DMS 273 (cell line): ENCODE data around the gene FAM110A.
"Not testable (repeated sequence)": the region's sequence is repeated elsewhere in the genome, so short reads cannot be mapped to it uniquely, and the experiment has no call there.

Experiments used
- DNase-seq: peaks from one replicate; lab custom pipeline; 2025; ENCODE audit not compliant: unreplicated experiment; lab: John Stamatoyannopoulos, UW

Gene FAM110A

DNA sequence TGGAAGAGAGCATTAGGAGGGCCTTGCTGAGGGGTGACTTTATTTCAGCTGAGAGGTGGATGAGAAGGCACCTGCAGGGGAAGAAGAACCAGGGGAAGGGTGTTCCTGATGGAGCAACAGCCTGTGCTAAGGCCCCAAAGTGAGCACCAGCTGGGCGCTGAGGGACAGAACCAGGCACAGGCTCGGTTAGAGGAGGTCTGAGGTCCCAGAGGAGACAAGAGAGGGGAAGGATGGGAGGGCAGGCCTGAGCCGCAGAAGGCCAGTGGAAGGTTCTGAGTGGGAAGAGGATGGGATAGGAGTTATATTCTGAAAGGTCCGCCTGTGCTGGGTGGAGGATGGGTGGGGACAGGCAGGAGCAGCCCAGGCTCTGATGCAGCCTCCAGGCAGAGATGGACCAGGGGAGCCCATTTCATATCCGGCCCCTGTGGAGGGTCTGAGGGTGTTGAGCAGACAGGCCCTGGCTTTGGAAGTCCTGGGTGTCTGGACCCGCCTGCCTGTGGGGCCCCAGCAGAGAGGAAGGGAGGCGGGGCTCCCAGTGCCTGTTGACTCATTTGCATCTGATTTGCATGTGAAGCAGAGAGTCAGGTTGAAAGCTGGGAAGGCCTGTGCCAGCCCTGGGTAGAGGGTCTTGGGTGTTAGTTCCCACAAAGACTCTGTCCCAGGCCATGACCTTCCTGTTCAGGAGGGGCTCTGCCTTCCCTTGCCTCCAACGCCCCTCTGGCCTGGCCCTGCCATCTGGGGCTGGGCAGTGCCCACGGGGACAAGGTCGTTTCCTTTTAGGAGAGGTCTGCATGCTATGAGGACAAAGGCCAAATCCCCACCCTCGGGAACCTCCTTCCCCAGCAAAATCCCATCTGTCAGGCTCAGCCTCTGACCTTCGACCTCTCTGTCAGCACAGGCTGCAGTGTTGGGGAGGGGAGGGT is 10.6 kb upstream of the FAM110A start:
- no peak for DNase-seq

DNA sequence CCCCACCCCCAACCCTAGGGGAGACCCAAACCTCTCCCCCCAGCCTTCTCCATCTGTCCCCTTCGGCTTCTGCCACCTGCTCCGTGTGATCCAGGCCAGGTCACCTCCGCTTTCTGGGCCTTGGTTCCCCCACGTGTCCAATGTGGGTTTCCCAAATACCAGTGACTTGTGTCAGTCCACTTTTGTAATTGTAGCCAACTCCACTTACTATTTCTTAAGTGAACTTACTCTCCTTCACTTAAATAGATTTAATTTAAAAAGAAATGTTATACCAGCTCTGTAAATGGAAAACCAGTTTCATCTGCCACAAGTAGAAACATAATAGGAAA is 10.0 kb upstream of the FAM110A start:
- DNase-seq: no peak

DNA sequence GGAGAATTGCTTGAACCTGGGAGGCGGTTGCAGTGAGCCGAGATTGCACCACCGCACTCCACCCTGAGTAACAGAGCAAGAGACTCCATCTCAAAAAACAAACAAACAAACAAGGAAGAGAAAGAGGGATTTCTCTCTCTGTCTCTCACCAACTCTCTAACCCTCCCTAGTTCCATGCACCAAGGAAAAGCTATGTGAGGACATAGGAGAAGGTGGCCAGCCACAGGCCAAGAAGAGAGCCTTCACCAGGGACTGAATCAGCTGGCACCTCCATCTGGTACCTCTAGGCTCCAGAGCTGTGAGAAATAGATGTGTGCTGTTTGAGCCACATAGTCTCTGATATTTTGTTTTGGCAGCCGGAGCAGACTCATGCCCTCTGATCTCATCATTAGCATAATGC is 9.0 kb upstream of the FAM110A start:
- no peak for DNase-seq

DNA sequence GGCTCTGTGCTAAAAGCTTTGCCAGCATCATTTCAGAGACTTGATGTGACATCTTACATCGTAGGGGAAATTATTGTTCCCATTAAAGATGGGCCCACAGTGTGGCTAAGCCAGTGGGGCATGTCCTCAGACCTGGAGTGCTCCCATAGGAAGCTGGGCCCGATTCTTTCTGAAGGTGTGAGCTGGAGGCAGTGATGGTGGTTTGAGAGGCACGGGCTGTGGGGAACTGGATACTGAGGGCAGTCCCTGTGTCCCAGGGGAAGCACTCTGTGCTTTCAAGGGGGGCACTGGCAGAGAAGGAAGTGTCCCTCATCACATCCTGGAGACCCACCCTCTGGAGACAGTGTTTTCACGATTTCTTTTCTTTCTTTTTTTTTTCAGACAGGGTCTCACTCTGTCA is 8.6 kb upstream of the FAM110A start:
- DNase-seq: no peak

DNA sequence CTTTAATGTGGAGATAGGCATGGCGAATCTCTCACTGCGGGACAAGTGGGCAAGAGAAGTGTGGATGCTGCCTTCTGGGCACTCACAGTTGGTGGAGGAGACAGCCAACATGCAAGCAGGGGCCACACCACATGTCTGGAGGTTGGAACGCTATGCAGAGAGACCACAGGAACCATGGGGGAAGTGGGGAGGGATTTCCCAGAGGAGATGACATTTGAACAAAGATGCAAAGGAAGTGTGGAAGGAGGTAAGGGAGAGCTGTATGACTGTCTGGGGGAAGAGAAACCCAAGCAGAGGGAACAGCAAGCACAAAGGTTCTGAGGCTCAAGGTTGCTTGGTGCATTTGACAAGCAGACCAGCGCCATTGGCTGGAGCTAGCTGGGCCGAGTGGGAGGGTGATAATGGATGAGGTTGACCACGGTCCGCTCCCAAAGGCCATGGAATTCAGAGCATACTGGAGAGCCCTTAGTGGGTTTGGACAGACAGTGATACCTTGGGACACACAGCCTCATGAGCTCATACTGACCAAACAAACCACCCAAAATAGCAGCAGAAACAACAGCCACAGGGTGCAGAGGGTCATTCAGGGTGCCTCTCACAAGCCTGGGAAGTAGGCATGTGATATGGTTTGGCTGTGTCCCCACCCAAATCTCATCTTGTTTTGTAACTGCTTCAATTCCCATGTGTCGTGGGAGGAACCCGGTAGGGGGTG is 7.6 kb upstream of the FAM110A start:
- DNase-seq: no peak

DNA sequence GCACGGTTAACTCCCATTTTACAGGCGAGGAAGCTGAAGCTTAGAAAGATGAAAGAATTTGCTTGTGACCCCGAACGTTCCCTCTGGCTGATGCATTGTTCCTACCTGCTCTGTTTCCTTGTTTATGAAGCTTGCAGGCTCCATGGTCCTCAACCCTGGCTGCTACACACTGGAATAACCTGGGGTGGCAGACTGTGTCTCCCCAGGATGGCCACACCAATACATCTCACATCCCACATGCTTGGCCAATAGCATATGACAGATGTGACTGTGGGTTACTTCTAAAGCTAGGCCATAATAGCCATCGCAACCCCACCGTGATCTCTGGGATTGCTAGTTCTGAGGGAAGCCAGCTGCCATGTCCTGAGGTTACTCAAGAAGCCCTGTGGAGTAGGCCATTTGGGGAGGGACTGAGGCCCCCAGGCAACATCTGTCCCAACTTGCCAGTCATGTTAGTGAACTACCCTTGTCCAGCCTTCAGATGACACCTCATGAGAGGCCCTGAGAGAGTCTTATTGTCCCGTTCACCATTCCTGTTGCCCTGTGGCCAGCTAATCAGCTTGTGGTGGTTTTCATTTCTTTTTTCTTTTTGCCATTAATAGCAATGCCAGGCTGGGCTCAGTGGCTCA is 6.7 kb upstream of the FAM110A start:
- no peak for DNase-seq

DNA sequence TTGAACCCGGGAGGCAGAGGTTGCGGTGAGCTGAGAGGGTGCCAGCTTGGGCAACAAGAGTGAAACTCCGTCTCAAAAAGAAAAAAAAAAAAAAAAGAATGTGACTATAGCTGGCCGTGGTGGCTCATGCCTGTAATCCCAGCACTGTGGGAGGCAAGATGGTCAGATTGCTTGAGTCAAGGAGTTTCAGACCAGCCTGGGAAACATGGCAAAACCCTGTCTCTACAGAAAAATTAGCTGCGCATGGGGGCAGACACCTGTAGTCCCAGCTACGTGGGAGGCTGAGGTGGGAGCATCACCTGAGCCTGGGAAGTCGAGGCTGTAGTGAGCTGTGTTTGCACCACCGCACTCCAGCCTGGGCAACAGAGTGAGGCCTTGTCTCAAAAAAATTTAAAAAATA is 5.5 kb upstream of the FAM110A start:
- not testable (repeated sequence) for DNase-seq

DNA sequence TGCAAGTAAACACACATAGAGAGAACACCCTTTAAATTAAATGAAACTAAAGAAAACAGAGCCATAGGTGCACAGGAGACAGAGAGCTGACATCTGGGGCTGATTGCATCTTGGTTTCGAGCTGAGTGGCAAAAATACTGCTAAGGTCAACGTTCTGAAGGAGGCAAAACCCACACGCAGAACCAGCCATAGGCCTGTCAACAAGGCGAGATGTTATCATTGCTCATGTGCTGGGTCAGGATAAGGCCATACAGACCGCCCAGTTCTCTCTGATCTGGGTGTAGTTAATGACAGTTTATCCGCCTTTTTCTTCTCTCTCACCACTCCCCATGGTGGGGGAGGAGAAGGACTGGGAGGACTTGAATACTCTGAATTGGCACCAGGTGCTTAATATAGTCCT is 4.5 kb upstream of the FAM110A start:
- no peak for DNase-seq

DNA sequence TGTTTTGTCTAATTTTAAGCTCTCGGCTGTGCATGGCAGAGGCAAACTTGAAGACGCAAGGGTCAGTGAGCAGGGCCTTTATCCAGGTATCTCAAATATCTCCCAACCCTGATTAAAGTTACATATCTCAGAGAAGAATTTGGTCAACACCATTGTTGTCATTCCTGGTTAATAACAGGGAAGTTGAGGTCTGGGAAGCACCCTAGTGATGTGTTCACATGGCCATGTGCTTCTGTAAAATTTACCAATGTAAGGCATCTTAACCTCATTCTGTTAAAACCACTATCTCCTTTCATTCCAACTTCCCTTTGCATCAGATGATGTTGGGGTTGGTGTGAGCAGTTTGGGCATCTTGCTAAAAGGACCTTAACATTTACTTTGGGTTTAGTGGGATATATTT is 4.0 kb upstream of the FAM110A start:
- DNase-seq: no peak

DNA sequence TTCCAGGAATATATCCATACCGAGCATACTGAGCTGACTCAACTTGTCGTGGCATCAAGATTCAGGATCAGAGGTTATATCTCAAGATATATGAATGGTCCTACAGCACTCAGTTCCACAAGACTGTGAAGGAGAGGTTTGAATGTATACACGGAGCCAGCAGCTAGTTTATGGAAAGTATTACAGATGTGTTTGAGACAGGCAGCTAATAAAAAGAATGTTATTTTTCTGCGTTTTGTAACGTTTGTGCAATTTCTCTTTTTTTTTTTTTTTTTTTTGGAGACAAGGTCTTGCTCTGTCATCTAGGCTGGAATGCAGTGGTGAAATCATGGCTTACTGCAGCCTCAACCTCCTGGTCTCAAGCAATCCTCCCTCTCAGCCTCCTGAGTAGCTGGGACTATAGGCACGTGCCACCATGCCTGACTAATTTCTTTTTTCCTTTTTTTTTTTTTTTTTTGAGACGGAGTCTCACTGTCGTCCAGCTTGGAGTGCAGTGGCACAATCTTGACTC is 3.4 kb upstream of the FAM110A start:
- DNase-seq: no peak

DNA sequence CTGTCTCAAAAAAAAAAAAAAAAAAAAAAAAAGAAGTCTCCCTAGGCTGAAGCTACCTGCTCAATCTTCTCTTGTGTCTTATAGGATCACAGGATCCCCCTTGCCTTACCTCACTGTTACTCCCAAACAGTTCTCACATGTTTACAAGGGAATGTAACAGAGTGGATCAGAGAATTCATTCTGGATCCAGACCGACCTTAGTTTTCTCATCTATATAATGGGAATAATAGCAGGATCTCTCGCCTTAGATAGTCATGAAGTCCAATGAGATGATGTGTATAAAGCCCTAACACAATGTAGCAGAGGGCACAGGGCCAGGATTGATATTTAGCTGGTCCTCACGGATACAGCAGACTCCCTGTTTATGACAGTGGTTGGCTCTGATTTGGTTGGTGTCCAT is 2.3 kb upstream of the FAM110A start:
- no peak for DNase-seq

DNA sequence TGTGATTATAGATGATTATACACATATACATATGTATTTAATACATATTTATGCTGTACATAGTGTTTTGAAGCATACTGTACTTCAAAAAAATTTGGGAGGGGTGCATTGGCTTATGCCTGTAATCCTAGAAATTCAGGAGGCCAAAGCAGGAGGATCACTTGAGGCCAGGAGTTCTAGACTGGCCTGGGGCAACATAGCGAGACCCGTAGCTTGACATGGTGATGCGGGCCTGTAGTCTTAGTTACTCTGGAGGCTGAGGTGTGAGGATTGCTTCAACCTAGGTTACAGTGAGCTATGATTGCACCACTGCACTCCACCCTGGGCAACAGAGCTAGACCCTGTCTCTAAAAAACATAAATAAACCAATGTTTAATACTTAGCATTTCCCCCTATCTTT is 1.6 kb upstream of the FAM110A start:
- DNase-seq: no peak

DNA sequence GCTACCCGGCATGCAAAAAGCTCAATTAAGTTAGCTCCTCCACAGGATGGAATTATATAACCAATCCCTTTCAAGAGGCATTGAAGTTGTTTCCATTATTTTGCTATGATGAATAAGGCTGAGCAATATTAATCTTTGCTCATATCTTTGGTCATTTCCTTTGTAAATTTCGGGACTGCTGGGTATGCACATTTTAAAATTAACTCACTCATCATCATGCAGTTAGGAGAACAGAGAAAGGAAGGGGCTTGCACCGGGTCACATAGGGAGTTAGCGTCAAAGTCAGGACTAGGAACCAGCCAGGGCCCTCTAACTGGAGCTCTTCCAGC is 430 bp upstream of the FAM110A start:
- no peak for DNase-seq

DNA sequence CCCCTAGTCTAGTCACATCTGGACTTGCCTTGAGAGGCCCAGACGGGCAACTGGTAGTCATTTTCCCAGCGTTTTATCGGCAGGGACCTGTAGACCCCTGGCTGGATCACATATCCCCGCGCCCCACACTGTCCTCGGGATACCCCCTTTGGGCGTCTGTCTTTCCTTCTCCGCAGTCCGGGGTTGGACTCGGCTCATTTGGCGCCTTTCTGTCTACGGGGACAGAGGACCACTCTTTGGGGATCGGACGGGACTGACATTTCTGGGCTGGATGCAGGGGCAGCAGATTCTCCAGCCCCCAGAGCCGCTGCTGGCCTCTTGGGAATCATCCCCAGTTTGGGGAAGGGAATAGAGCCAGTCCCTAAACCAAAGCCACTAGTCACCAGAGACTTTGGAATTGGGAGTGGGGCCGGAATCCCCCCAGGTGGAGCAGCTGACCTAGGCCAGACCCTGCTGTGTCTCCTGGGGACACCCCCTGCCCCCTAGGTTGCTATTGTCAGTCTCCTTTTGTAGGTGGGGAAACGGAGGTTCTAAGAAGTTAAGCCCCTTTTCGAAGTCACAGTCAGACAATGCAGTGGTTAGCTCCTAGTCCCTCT is 734 bp downstream of the FAM110A start:
- DNase-seq: no peak

DNA sequence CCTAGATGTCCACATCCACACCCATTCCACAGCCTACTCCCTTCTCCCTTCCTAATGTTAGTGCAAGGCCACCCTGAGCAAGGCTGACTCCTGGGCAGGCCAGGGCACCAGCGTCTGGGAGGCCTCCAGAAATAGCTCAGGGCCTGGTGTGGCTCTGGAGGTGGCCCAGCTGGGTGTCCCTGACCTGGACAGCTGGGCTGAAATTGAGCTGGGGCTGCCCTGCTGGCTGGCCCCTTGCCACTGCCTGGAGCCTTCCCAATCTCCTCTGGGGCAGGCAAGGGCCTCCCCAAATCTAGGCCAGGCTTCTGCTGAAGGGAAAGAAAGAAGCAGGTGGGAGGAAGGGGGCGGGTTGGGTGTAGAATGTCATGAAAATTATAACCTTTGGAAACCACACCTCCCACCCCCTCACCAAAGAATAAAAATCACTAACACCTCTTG is 2.1 kb downstream of the FAM110A start:
- peak; percentile 74 for DNase-seq

DNA sequence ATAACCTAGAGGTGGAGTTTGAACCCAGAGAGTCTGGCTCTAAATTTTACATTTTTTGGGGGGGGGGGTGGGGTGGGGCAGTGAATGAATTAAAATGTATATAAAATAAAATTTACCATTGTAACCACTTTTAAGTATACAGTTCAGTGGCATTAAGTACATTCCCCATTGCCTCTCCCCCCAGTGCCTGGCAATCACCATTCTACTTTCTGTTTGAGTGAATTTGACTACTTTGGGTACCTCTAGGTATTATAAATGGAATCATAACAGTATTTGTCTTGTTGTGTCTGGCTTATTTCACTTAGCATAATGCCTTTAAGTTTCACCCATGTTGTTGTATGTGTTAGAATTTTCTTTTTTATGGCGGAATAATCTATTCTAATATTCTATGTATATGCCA is 2.7 kb downstream of the FAM110A start:
- DNase-seq: no peak

DNA sequence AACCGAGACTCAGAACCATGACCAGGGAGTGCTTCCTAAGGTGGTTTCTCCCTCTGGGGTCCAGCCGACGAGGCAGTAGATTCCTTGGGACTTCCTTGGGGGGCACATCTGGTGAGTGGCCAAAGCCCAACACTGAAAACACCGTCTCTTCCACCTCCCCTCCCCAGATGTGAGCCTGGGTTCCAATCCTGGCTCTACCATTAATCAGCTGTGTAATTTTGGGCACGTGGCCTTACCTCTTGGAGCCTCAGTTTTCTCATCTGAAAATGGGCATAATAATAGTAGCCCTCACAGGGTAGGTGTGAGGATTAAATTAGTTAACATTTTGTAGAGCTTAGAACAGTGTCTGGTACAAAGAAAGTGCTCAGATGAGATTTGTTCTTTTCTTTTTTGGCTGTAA is 5.5 kb downstream of the FAM110A start:
- no peak for DNase-seq

DNA sequence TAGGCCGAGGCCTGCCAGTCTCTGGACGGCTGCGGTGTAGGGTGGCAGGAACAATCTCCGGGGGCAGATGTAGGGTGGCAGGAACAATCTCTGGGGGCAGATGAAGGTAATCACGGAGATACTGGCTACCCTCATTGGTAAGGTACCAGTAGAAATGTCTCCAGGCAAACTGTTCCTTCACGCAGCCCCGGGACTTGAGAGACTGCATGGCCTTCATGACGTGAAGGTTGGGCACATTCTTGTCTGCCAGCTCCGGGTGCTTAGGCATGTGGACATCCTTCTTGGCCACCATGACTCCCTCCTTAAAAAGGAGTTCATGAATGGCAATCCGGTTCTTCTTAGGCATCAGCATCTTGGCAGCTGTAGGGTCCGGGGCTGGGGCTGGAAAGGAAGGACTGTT is 6.1 kb downstream of the FAM110A start:
- no peak for DNase-seq

DNA sequence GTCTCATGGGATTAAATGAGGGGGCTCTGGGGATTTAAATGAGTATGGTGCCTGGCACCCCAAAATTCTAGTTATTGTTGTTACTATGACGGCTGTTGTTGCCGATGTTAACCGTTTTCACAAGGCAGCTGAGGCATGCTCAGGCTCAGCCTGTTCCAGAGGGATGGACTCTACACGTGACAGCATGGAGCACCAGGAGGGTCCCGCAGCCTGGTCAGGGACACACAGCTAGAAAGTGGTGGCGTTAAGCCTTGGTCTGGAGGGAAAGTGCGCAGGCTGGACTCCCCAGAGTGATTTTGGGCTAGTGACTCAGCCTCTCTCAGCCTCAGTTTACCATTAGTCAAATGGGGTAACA is 7.0 kb downstream of the FAM110A start:
- DNase-seq: no peak

DNA sequence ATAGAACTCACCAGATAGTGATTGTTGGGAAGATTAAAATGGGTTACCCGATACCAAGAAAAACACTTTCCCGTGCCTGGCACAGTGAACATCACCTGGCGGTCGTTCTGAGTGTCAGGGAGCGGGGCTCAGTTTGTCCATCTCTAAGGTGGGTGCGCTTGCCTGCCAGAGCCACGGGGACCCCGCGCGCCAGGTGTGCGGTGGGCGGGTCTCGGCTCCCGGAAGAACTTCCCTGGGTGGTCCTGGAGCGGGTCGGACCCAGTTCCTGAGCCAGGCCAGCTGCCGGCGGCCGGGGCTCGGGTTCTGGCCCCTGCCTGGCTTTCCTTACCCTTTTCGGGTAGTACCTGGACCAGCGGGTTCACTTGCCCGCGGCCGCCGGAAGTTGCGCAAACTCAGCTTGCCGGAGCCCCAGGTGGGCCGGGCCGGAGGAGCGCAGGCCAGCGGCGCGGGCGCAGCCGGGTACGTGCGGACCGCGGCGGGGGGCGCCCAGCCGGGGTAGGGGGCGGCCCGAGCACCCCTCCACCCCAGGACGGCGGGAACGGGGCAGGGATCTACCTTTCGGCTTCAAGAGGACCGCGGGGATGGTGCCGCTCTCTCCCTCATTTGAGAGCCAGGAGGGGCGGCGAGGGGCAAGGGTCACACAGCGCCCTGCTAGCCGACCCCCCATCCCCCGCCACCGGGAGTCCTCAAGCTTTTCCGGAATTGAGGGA is 7.5 kb downstream of the FAM110A start:
- DNase-seq: no peak
